Measurements from ENCODE around the gene MYL12B. TPM values are rescaled to one million over a fixed set of nuclear protein-coding genes. Genes with fewer than 3 reads are reported as not detected.

MYL12B gene
- total RNA-seq, 1 experiment from 2014 or later: 166 TPM

DNA sequence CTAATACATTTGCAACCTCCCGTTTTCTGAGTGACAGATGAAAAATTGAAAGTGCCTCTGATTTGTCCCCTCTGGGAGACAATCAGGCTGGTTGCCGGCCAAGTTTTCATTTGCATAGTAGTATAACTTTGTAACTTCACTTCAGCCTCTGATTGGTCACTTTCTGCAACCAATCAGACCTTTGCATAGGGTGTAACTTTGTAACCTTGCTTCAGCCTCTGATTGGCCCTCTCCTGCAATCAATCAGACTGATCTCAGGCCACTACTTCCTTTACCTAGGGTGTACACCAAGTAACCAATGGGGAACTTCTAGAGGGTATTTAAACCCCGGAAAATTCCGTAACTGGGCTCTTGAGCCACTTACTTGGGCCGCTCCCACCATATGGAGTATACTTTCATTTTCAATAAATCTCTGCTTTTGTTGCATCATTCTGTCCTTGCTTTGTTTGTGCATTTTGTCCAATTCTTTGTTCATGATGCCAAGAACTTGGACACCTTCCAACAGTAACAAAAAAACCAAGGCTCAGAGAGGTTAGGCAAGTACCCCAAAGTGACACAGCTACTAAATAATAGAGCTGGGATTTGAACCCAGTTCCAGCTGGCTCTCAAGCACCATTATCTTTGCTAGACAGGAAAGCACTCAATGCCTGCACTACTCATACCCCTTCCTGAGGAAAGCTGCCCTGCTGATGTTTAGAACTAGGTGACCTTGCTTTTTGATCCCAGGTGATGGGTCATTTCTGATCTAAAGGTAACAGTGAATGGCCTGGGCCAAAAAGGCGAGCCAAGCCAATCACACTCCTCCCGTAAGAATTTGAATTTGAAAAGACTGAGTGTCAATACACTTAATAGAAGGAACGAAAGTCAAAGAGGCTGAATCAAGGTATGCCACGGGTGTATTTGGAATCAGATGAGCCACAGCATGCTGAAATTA lies 31.3 kb upstream of the MYL12B start:
- H3K23me2 ChIP-seq (ENCODE audit: insufficient read length, low read depth, low read length, poor library complexity, severe bottlenecking): no peaks in the 10 kb centered on the region
- no CpG with 5 or more reads among the region's 9 CpGs for whole genome bisulfite sequencing (ENCODE audit: extremely low coverage, insufficient read length, low lambda C conversion rate)
- Mint-ChIP-seq H3K27ac (peak overlapping the region in 1 of 3 experiments; percentile 69; a peak in 3 of 7 replicates), H3K27me3 (ENCODE audit: low read depth) (no peaks in the 10 kb centered on the region; the same call in 1 of the 2 replicates), H3K9me3 (no peaks in the 10 kb centered on the region), H3K4me3 (no peak overlapping the region), H3K36me3 (ENCODE audit: insufficient read depth in 1 of 3, low read depth in 3 of 3) (no peaks in the 10 kb centered on the region), H3K4me1 (peaks cover 7 to 15% of the 10 kb centered on the region in 2 experiments)
- H3K18ac ChIP-seq (ENCODE audit: insufficient read length, low read depth, low read length): no peak overlapping the region
- H4K20me1 ChIP-seq (ENCODE audit: control insufficient read depth, insufficient read depth, insufficient read length): no peaks in the 10 kb centered on the region
- H2BK20ac ChIP-seq (ENCODE audit: low read depth, low read length, poor library complexity, severe bottlenecking): no peak overlapping the region
- no peaks in the 10 kb centered on the region for H3K27me3 ChIP-seq (ENCODE audit: insufficient read depth, low read length)
- no peak overlapping the region for H2BK15ac ChIP-seq (ENCODE audit: low read depth, low read length)
- H3K9ac ChIP-seq (ENCODE audit: extremely low read depth, insufficient read length, low read length): no peak overlapping the region
- no peak overlapping the region for H3K4me2 ChIP-seq (ENCODE audit: insufficient read depth, insufficient read length, low read length)
- no peak overlapping the region for H3K14ac ChIP-seq (ENCODE audit: insufficient read depth, low read length)
- no peaks in the 10 kb centered on the region for H3K9me3 ChIP-seq (ENCODE audit: control insufficient read depth, low read depth, low read length)
- no peak overlapping the region for H2BK120ac ChIP-seq (ENCODE audit: low read depth, low read length, poor library complexity, severe bottlenecking)
- no peak overlapping the region for H3K27ac ChIP-seq (ENCODE audit: insufficient read length, low read depth, low read length)
- H3K4ac ChIP-seq (ENCODE audit: low read depth, low read length): no peak overlapping the region
- H3K23ac ChIP-seq (ENCODE audit: insufficient read length, low read depth, low read length): no peak overlapping the region
- H2BK12ac ChIP-seq (ENCODE audit: insufficient read length, low read depth, low read length): no peak overlapping the region
- no peak overlapping the region for H4K8ac ChIP-seq (replicated peaks; ENCODE audit: insufficient read length, low read depth, low read length)
- no peak overlapping the region for H3K56ac ChIP-seq (ENCODE audit: insufficient read length, low read depth, low read length)
- no peak overlapping the region for H2AK5ac ChIP-seq (ENCODE audit: insufficient read length, low read length)
- H3T11ph ChIP-seq (ENCODE audit: low read length): no peak overlapping the region
- peak; percentile 64 for DNase-seq
- TF ChIP-seq, protein P1, sequence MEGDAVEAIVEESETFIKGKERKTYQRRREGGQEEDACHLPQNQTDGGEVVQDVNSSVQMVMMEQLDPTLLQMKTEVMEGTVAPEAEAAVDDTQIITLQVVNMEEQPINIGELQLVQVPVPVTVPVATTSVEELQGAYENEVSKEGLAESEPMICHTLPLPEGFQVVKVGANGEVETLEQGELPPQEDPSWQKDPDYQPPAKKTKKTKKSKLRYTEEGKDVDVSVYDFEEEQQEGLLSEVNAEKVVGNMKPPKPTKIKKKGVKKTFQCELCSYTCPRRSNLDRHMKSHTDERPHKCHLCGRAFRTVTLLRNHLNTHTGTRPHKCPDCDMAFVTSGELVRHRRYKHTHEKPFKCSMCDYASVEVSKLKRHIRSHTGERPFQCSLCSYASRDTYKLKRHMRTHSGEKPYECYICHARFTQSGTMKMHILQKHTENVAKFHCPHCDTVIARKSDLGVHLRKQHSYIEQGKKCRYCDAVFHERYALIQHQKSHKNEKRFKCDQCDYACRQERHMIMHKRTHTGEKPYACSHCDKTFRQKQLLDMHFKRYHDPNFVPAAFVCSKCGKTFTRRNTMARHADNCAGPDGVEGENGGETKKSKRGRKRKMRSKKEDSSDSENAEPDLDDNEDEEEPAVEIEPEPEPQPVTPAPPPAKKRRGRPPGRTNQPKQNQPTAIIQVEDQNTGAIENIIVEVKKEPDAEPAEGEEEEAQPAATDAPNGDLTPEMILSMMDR (conservative IDR thresholded peaks at IDR 0.05): no peak
- no peak overlapping the region for H2BK5ac ChIP-seq (ENCODE audit: insufficient read length, low read length)
- peaks cover 2% of the 10 kb centered on the region; the same call in 1 of the 2 replicates for H3K4me1 ChIP-seq (ENCODE audit: insufficient read depth, low read length)
- no peak overlapping the region for H4K5ac ChIP-seq (ENCODE audit: insufficient read length, low read depth, low read length)
- H3K79me2 ChIP-seq (ENCODE audit: insufficient read depth, low read length): no peaks in the 10 kb centered on the region; the same call in 1 of the 2 replicates
- no peaks in the 10 kb centered on the region for H3K79me1 ChIP-seq (ENCODE audit: insufficient read depth, low read depth, low read length, poor library complexity, severe bottlenecking)
- H4K91ac ChIP-seq (ENCODE audit: insufficient read length, low read depth, low read length): no peak overlapping the region
- no peak overlapping the region for H2AFZ ChIP-seq (ENCODE audit: low read length)

Measured in H9 (cell line).